Measurements from ENCODE around the gene LRRC47. TPM values are rescaled to one million over a fixed set of nuclear protein-coding genes. Genes with fewer than 3 reads are reported as not detected.

The LRRC47 gene
- total and polyA plus RNA-seq, 2 of the 13 experiments (the other 11 are each of a cell fraction or from before 2014, with no cell fraction given) = 18.3 to 52.5 TPM

DNA sequence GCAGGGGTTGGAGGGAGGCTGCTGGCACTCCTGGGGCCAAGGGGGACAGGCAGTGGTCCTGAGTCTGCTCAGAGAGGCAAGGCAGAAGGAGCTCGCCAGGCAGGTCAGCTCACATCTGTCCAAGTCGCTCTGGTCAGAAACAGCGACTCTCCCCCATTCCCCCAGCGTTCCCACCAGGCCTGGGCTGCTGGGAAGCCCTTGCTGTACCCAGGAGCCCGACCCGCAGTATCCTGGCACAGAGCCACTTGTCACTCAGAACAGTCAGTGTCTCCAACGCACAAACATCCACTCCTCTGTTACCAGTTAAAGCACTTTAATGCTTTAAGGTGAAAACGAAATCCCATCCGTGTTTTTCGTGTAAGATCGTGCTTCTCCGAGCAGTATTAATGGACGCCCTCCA lies 60.6 kb downstream of the LRRC47 start:
- TF ChIP-seq RARG (CRISPR knock-in tag; IDR thresholded peaks at IDR 0.05; ENCODE audit: low read depth) = no peak
- TF ChIP-seq, protein P1, sequence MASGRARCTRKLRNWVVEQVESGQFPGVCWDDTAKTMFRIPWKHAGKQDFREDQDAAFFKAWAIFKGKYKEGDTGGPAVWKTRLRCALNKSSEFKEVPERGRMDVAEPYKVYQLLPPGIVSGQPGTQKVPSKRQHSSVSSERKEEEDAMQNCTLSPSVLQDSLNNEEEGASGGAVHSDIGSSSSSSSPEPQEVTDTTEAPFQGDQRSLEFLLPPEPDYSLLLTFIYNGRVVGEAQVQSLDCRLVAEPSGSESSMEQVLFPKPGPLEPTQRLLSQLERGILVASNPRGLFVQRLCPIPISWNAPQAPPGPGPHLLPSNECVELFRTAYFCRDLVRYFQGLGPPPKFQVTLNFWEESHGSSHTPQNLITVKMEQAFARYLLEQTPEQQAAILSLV (CRISPR knock-in tag; IDR thresholded peaks at IDR 0.05; ENCODE audit: borderline replicate concordance) = no peak
- TF ChIP-seq, protein P2, sequence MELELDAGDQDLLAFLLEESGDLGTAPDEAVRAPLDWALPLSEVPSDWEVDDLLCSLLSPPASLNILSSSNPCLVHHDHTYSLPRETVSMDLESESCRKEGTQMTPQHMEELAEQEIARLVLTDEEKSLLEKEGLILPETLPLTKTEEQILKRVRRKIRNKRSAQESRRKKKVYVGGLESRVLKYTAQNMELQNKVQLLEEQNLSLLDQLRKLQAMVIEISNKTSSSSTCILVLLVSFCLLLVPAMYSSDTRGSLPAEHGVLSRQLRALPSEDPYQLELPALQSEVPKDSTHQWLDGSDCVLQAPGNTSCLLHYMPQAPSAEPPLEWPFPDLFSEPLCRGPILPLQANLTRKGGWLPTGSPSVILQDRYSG (CRISPR knock-in tag; IDR thresholded peaks at IDR 0.05) = no peak
- ATAC-seq = no peak
- ChIA-PET CTCF (ENCODE audit: low intra/inter-chr PET ratio, low total read pairs) (no interaction called here), POLR2A (no interaction called here)
- H3K4me3 ChIP-seq (replicated peaks in 1 of 3; ENCODE audit: insufficient read depth in 1 of 3, low read depth in 2 of 3, low read length in 3 of 3) = no peak overlapping the region
- 92% methylated on average over 13 of the region's 13 CpGs for WGBS (ENCODE audit: low lambda C conversion rate)
- no peak overlapping the region for H2AFZ ChIP-seq (ENCODE audit: low read length)
- FAIRE-seq = no peak
- H4K20me1 ChIP-seq (ENCODE audit: insufficient read depth, low read length) = no peaks in the 10 kb centered on the region
- DNase-seq (ENCODE audit: low spot score) = no peak
- H3K9ac ChIP-seq (ENCODE audit: insufficient read depth, low read depth, low read length) = no peak overlapping the region
- no peaks in the 10 kb centered on the region for H3K9me3 ChIP-seq (ENCODE audit: low read length)
- intact Hi-C loops (cut with micrococcal nuclease; ENCODE audit: unreplicated experiment) (no loop called here), in situ Hi-C loops (cut with HindIII; ENCODE audit: extremely low pct_ligation_motif_present, low pct_unique_long_range_greater_than_20kb) (no loop called here)
- peaks cover 35% of the 10 kb centered on the region for H3K4me1 ChIP-seq (ENCODE audit: insufficient read depth, low read length)
- H3K79me2 ChIP-seq (ENCODE audit: insufficient read depth, low read length) = no peaks in the 10 kb centered on the region
- no TSS peak for BruUV-seq (replicated peaks)
- no peak overlapping the region for H3K27ac ChIP-seq (ENCODE audit: extremely low read length, insufficient read depth, low read length)
- peaks cover 8 to 46% of the 10 kb centered on the region in 2 experiments for H3K36me3 ChIP-seq (replicated peaks in 1 of 2; ENCODE audit: control insufficient read depth in 1 of 2, insufficient read depth in 2 of 2, low read length in 2 of 2)
- no peaks in the 10 kb centered on the region for H3K27me3 ChIP-seq (ENCODE audit: control insufficient read depth in 1 of 2, insufficient read depth in 2 of 2, low read length in 2 of 2)
- no peak overlapping the region for H3K4me2 ChIP-seq (ENCODE audit: low read depth, low read length)

DNA sequence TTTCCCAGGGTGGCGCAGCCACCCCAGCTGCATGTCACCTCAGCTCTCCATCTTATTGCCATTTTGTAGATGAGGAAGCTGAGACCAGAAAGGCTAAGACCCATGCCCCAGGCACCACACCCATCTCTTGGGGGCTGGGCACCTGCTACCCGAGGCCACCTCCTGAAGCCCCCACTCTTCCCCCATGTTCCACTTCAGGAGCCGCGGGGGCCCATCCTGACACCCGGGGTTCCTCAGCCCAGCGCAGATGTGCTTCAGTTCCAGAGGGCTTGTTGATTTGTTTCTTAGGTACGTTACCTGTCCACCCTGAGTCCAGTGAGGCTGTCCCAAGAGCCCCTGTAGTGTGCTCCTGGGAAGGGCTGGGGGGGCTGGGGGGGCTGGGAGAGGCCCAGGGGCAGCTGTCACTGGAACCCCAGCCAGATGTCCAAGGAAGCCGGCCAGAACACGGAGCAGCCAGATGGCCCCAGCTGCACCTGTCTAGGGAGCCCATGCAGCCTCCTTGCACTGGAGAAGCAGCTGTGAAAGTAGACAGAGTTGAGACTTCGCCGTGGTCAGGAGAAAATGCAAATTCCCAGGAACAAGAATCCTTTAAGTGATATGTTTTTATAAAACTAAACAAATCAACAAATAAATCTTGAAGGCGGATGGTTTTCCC lies 61.1 kb downstream of the LRRC47 start:
- ChIA-PET POLR2A (no interaction called here), CTCF (ENCODE audit: low intra/inter-chr PET ratio, low total read pairs) (no interaction called here)
- intact Hi-C loops (cut with micrococcal nuclease; ENCODE audit: unreplicated experiment) = no loop called here
- BruUV-seq (replicated peaks) = no TSS peak
- Histone ChIP-seq H4K20me1 (ENCODE audit: insufficient read depth, low read length) (no peaks in the 10 kb centered on the region), H3K79me2 (ENCODE audit: insufficient read depth, low read length) (no peaks in the 10 kb centered on the region), H2AFZ (ENCODE audit: low read length) (no peak overlapping the region), H3K9ac (ENCODE audit: insufficient read depth, low read depth, low read length) (no peak overlapping the region), H3K27ac (ENCODE audit: extremely low read length, insufficient read depth, low read length) (no peak overlapping the region), H3K4me2 (ENCODE audit: low read depth, low read length) (no peak overlapping the region), H3K9me3 (ENCODE audit: low read length) (no peaks in the 10 kb centered on the region), H3K4me1 (ENCODE audit: insufficient read depth, low read length) (peaks cover 35% of the 10 kb centered on the region), H3K36me3 (replicated peaks in 1 of 2; ENCODE audit: control insufficient read depth in 1 of 2, insufficient read depth in 2 of 2, low read length in 2 of 2) (peaks cover 8 to 43% of the 10 kb centered on the region in 2 experiments), H3K27me3 (ENCODE audit: control insufficient read depth in 1 of 2, insufficient read depth in 2 of 2, low read length in 2 of 2) (no peaks in the 10 kb centered on the region), H3K4me3 (replicated peaks in 1 of 3; ENCODE audit: insufficient read depth in 1 of 3, low read depth in 2 of 3, low read length in 3 of 3) (no peak overlapping the region)
- ATAC-seq (no peak), DNase-seq (ENCODE audit: low spot score) (no peak), FAIRE-seq (no peak)
- WGBS (ENCODE audit: low lambda C conversion rate) = 93% methylated on average over 10 of the region's 12 CpGs
- in situ Hi-C loops (cut with HindIII; ENCODE audit: extremely low pct_ligation_motif_present, low pct_unique_long_range_greater_than_20kb) = no loop called here
- TF ChIP-seq, protein P3, sequence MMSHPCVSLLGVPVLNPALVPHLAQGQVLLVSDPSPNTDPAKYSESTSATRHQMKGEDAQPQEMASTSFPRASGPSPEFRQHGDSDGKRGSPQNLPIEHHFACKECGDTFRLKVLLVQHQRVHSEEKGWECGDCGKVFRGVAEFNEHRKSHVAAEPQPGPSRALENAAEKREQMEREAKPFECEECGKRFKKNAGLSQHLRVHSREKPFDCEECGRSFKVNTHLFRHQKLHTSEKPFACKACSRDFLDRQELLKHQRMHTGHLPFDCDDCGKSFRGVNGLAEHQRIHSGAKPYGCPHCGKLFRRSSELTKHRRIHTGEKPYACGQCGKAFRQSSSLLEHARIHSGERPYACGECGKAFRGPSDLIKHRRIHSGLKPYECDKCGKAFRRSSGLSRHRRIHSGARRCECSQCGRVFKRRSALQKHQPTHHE (CRISPR knock-in tag; IDR thresholded peaks at IDR 0.05; ENCODE audit: borderline replicate concordance) = no peak
- no peak for TF ChIP-seq JDP2 (CRISPR knock-in tag; IDR thresholded peaks at IDR 0.05; ENCODE audit: borderline replicate concordance)
- TF ChIP-seq ZNF572 (CRISPR knock-in tag; IDR thresholded peaks at IDR 0.05) = no peak
- no peak for TF ChIP-seq ZNF430 (CRISPR knock-in tag; IDR thresholded peaks at IDR 0.05)
- TF ChIP-seq ZNF709 (CRISPR knock-in tag; IDR thresholded peaks at IDR 0.05) = no peak
- no peak for TF ChIP-seq SIN3A (IDR thresholded peaks at IDR 0.05; ENCODE audit: borderline replicate concordance, low read depth, low read length)
- TF ChIP-seq FOXP1 (IDR thresholded peaks at IDR 0.05) = no peak
- no peak for TF ChIP-seq FOXP1 (CRISPR knock-in tag; IDR thresholded peaks at IDR 0.05)
- TF ChIP-seq ZBTB20 (CRISPR knock-in tag; IDR thresholded peaks at IDR 0.05; ENCODE audit: borderline replicate concordance, low read depth) = no peak
